Fibroblast of lung (primary cell): ENCODE results near the gene DCHS2.

Experiments
- EZH2 ChIP-seq: IDR thresholded peaks from 2 replicates; pipeline ENCODE4 v1.5.1; 2012; ENCODE audit warnings: low read length, control low read depth, mild to moderate bottlenecking; ENCODE audit errors: missing control alignments
- TF ChIP-seq, protein P1 (sequence below), 2 donors: IDR thresholded peaks in 1 of 2; conservative IDR thresholded peaks in 1 of 2; 1 replicate in 1 of 2; 2 replicates in 1 of 2; pipeline ENCODE4 v1.5.1; 2011 to 2012; ENCODE audit warnings: low read length in 2 of 2, control low read depth in 1 of 2, inconsistent platforms in 1 of 2, low read depth in 1 of 2, mild to moderate bottlenecking in 1 of 2

DNA sequence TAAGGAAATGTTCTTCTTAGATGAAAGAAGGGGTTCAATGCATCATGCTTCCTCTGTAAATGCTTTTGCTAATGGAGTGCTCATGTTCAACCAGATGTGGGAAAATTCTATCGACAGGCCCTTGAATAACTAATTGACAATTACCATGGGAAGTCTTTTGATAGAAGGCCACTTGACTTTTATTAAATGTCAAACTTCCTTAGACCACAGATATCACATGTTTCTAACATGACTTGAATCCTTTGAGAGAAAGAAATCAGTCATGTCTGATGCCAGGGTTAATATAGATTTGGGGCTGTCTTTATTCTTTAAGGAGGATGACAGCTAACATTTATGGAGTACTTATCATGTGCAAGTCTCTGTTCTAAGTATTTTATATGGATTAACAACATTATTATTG is 280.1 kb downstream of the DCHS2 start:
- no peak for TF ChIP-seq EZH2
- TF ChIP-seq, protein P1, sequence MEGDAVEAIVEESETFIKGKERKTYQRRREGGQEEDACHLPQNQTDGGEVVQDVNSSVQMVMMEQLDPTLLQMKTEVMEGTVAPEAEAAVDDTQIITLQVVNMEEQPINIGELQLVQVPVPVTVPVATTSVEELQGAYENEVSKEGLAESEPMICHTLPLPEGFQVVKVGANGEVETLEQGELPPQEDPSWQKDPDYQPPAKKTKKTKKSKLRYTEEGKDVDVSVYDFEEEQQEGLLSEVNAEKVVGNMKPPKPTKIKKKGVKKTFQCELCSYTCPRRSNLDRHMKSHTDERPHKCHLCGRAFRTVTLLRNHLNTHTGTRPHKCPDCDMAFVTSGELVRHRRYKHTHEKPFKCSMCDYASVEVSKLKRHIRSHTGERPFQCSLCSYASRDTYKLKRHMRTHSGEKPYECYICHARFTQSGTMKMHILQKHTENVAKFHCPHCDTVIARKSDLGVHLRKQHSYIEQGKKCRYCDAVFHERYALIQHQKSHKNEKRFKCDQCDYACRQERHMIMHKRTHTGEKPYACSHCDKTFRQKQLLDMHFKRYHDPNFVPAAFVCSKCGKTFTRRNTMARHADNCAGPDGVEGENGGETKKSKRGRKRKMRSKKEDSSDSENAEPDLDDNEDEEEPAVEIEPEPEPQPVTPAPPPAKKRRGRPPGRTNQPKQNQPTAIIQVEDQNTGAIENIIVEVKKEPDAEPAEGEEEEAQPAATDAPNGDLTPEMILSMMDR (conservative IDR thresholded peaks at IDR 0.05 in 1 of 2, IDR thresholded peaks at IDR 0.05 in 1 of 2; ENCODE audit: low read depth in 1 of 2, low read length in 2 of 2): no peak
